NCI-H2227 (cell line): Measurements from ENCODE around the gene CACUL1.
A peak's percentile ranks its signal among the peaks of the same experiment; 100 is the strongest.

Experiments
- DNase-seq: peaks from one replicate; lab custom pipeline; 2025; ENCODE audit not compliant: unreplicated experiment; lab: John Stamatoyannopoulos, UW

CACUL1 gene

GRCh38 chr10:118735294-118735693 is 19.5 kb downstream of the CACUL1 start:
- DNase-seq: no peak

GRCh38 chr10:118734475-118734874 is 20.3 kb downstream of the CACUL1 start:
- DNase-seq: no peak

- no peak for DNase-seq
These were observed 22.3 kb downstream of the CACUL1 start for GRCh38 chr10:118732245-118733165.

GRCh38 chr10:118730756-118731456 is 23.9 kb downstream of the CACUL1 start:
- DNase-seq: no peak

GRCh38 chr10:118729641-118730258 is 25.0 kb downstream of the CACUL1 start:
- no peak for DNase-seq

GRCh38 chr10:118729200-118729599 is 25.6 kb downstream of the CACUL1 start:
- DNase-seq: no peak

GRCh38 chr10:118725886-118726500 is 28.8 kb downstream of the CACUL1 start:
- no peak for DNase-seq

- no peak for DNase-seq
These were observed 31.3 kb downstream of the CACUL1 start for GRCh38 chr10:118723466-118723865.

- DNase-seq: no peak
These were observed 33.3 kb downstream of the CACUL1 start for GRCh38 chr10:118721539-118721876.

GRCh38 chr10:118720685-118721538 is 33.9 kb downstream of the CACUL1 start:
- DNase-seq: peak; percentile 59

- DNase-seq: no peak
These were observed 40.4 kb downstream of the CACUL1 start for GRCh38 chr10:118714366-118714765.

- no peak for DNase-seq
These were observed 41.7 kb downstream of the CACUL1 start for GRCh38 chr10:118712930-118713634.

- DNase-seq: no peak
These were observed 42.7 kb downstream of the CACUL1 start for GRCh38 chr10:118712080-118712479.

- no peak for DNase-seq
These were observed 44.3 kb downstream of the CACUL1 start for GRCh38 chr10:118710487-118710886.

- DNase-seq: no peak
These were observed 46.2 kb downstream of the CACUL1 start for GRCh38 chr10:118708571-118708970.

- DNase-seq: no peak
These were observed 50.1 kb downstream of the CACUL1 start for GRCh38 chr10:118704711-118705110.

- DNase-seq: no peak
These were observed 53.0 kb downstream of the CACUL1 start for GRCh38 chr10:118701529-118702323.

GRCh38 chr10:118698421-118698820 is 56.3 kb downstream of the CACUL1 start:
- DNase-seq: no peak

GRCh38 chr10:118694848-118695247 is 59.9 kb downstream of the CACUL1 start:
- no peak for DNase-seq
